ENCODE data around the gene NUDT15.
A peak's percentile ranks its signal among the peaks of the same experiment; 100 is the strongest.
"Not testable (repeated sequence)": the region's sequence is repeated elsewhere in the genome, so short reads cannot be mapped to it uniquely, and the experiment has no call there.

The NUDT15 gene

GRCh38 chr13:48040049-48040448 is 2.5 kb downstream of the NUDT15 start:
- no peak overlapping the region for H3K9ac ChIP-seq
- H3K27me3 ChIP-seq = no peaks in the 10 kb centered on the region
- H3K4me2 ChIP-seq = no peak overlapping the region
- no peak overlapping the region for H3K27ac ChIP-seq
- TF ChIP-seq Cebpa-rat (IDR thresholded peaks at IDR 0.05) = no peak
- peaks cover 38% of the 10 kb centered on the region for H3K36me3 ChIP-seq
- no peaks in the 10 kb centered on the region for H4K20me1 ChIP-seq
- H3K9me3 ChIP-seq = no peaks in the 10 kb centered on the region
- peaks cover 26% of the 10 kb centered on the region for H3K4me1 ChIP-seq
- no peak overlapping the region for H3K4me3 ChIP-seq

DNA sequence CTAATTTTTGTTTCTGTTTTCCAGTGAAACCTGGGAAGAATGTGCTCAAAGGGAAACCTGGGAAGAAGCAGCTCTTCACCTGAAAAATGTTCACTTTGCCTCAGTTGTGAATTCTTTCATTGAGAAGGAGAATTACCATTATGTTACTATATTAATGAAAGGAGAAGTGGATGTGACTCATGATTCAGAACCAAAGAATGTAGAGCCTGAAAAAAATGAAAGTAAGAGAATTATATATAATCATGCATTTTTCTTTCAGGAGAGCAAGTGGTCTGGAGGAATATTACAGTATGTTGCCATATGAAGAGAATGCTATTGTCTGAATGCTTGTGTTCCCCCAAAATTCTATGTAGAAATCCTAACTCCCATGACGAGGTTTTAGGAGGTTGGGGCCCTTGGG is 3.4 kb downstream of the NUDT15 start:
- Histone ChIP-seq H3K4me3 (no peak overlapping the region), H3K9me3 (no peaks in the 10 kb centered on the region), H3K27ac (no peak overlapping the region), H3K36me3 (peaks cover 36% of the 10 kb centered on the region), H3K4me2 (no peak overlapping the region), H3K4me1 (peaks cover 24% of the 10 kb centered on the region), H3K9ac (no peak overlapping the region), H3K27me3 (no peaks in the 10 kb centered on the region), H4K20me1 (no peaks in the 10 kb centered on the region)
- no peak for TF ChIP-seq Cebpa-rat (IDR thresholded peaks at IDR 0.05)

- Histone ChIP-seq H3K4me2 (no peak overlapping the region), H3K4me1 (peaks cover 12% of the 10 kb centered on the region), H3K4me3 (no peak overlapping the region), H3K27ac (no peak overlapping the region), H3K9ac (no peak overlapping the region), H3K9me3 (no peaks in the 10 kb centered on the region), H3K36me3 (peaks cover 51% of the 10 kb centered on the region), H3K27me3 (no peaks in the 10 kb centered on the region), H4K20me1 (no peaks in the 10 kb centered on the region)
- no peak for TF ChIP-seq Cebpa-rat (IDR thresholded peaks at IDR 0.05)
Measured at GRCh38 chr13:48042894-48043293, 5.4 kb downstream of the NUDT15 start.

DNA sequence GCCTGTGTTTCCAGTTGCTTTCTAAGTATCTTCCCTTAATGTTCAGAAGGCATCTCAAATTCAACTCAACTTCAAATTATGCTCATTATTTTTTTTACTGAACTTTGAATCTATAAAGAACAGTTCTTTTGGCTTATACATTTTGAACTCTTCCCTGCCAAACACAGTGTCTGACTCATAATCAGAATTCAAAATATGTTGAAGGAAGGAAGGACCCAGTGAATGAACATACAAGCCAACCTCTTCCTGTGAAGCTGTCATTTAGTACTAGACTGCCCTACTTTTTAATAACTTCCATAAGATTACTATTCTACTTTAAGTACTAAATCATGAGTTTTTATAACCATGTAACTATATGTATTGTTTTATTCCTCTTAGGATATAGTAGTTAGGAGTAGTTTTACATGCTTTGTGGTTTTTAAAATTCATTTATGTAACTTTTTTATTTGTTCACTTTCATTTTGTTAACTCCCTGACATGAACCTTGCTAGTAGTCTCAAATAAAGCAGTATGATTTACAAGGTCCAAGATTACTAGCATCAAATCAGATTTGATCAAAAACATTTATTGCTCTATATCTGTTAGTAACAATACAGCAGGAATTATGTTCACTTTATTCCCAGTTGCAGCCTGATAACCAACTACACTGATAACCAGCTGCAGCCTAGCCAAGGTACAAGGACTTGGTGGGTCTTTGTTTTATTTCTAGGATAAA is 6.4 kb downstream of the NUDT15 start:
- Histone ChIP-seq H3K27ac (no peak overlapping the region), H3K4me2 (no peak overlapping the region), H3K9ac (no peak overlapping the region), H3K27me3 (no peaks in the 10 kb centered on the region), H3K4me3 (no peak overlapping the region), H3K9me3 (no peaks in the 10 kb centered on the region), H3K4me1 (peaks cover 3% of the 10 kb centered on the region), H3K36me3 (peaks cover 62% of the 10 kb centered on the region), H4K20me1 (no peaks in the 10 kb centered on the region)
- TF ChIP-seq Cebpa-rat (IDR thresholded peaks at IDR 0.05) = no peak

GRCh38 chr13:48050550-48050949 is 13.0 kb downstream of the NUDT15 start:
- Histone ChIP-seq H3K27me3 (no peaks in the 10 kb centered on the region), H3K4me1 (no peaks in the 10 kb centered on the region), H3K9ac (no peak overlapping the region), H3K27ac (no peak overlapping the region), H3K4me3 (no peak overlapping the region), H3K4me2 (no peak overlapping the region), H4K20me1 (no peaks in the 10 kb centered on the region), H3K9me3 (no peaks in the 10 kb centered on the region), H3K36me3 (peaks cover 88% of the 10 kb centered on the region)
- TF ChIP-seq Cebpa-rat (IDR thresholded peaks at IDR 0.05) = no peak

DNA sequence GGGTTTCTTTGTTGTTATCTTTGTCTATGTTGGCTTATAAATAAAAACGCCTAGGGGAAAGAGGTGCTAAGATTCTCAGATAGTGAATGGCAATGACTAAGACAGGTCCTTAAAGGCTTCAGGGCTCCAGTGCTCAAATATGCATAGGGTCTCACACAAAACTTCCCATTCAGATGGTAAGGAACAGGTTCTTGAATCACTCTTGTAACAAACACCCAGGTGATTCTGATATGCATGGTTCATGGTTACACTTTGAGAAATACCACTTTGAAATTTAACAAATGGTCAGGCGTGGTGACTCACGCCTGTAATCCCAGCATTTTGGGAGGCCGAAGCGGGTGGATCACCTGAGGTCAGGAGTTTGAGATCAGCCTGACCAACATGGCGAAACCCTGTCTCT is 17.1 kb downstream of the NUDT15 start:
- Histone ChIP-seq H3K36me3 (peaks cover 54% of the 10 kb centered on the region), H3K9me3 (no peaks in the 10 kb centered on the region), H3K4me1 (no peaks in the 10 kb centered on the region), H3K4me2 (no peak overlapping the region), H3K27me3 (no peaks in the 10 kb centered on the region), H3K9ac (no peak overlapping the region), H3K4me3 (no peak overlapping the region), H4K20me1 (no peaks in the 10 kb centered on the region), H3K27ac (no peak overlapping the region)
- TF ChIP-seq Cebpa-rat (IDR thresholded peaks at IDR 0.05) = no peak

GRCh38 chr13:48055712-48056111 is 18.2 kb downstream of the NUDT15 start:
- Histone ChIP-seq H3K9ac (no peak overlapping the region), H3K4me1 (no peaks in the 10 kb centered on the region), H3K27me3 (no peaks in the 10 kb centered on the region), H3K4me3 (no peak overlapping the region), H3K36me3 (peaks cover 50% of the 10 kb centered on the region), H3K27ac (no peak overlapping the region), H3K4me2 (no peak overlapping the region), H3K9me3 (no peaks in the 10 kb centered on the region), H4K20me1 (no peaks in the 10 kb centered on the region)
- no peak for TF ChIP-seq Cebpa-rat (IDR thresholded peaks at IDR 0.05)

DNA sequence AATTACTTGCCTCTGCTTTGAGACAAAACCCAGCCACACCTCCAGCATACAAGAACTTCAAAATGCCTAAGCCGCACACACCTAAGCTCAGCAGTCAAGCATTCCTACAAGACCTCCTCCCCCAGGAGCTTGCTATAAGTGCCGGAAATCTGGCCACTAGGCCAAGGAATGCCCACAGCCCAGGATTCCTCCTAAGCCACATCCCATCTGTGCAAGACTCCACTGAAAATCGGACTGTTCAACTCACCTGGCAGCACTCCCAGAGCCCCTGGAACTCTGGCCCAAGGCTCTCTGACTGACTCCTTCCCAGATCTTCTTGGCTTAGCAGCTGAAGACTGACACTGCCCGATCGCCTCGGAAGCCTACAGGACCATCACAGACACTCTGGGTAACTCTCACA is 21.0 kb downstream of the NUDT15 start:
- peaks cover 38% of the 10 kb centered on the region for H3K36me3 ChIP-seq
- not testable (repeated sequence) for H3K9ac ChIP-seq, H4K20me1 ChIP-seq, H3K9me3 ChIP-seq, H3K4me3 ChIP-seq, H3K4me2 ChIP-seq, H3K27ac ChIP-seq, H3K4me1 ChIP-seq, H3K27me3 ChIP-seq

DNA sequence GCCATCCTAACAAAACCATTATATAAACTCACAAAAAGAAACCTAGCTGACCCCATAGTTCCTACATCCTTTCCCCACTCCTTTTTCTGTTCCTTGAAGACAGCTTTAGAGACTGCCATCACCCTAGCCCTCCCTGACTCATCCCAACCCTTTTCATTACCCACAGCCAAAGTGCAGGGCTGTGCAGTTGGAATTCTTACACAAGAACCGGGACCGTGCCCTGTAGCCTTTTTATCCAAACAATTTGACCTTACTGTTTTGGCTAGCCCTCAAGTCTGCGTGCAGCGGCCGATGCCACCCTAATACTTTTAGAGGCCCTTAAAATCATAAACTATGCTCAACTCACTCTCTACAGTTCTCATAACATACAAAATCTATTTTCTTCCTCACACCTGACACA is 22.4 kb downstream of the NUDT15 start:
- H3K4me3 ChIP-seq, H3K4me1 ChIP-seq, H3K9me3 ChIP-seq, H3K27me3 ChIP-seq, H4K20me1 ChIP-seq, H3K9ac ChIP-seq, H3K27ac ChIP-seq, H3K4me2 ChIP-seq: not testable (repeated sequence)
- peaks cover 32% of the 10 kb centered on the region for H3K36me3 ChIP-seq

- TF ChIP-seq Cebpa-rat (IDR thresholded peaks at IDR 0.05) = no peak
- Histone ChIP-seq H4K20me1 (no peaks in the 10 kb centered on the region), H3K9me3 (peaks cover 58% of the 10 kb centered on the region), H3K9ac (no peak overlapping the region), H3K4me1 (peaks cover 24% of the 10 kb centered on the region), H3K4me3 (no peak overlapping the region), H3K4me2 (peak overlapping the region; percentile 44), H3K27ac (peak overlapping the region; percentile 67), H3K27me3 (no peaks in the 10 kb centered on the region), H3K36me3 (peaks cover 86% of the 10 kb centered on the region)
Measured at GRCh38 chr13:48066310-48066989, 28.9 kb downstream of the NUDT15 start.
